GM12878 (cell line): ENCODE data around the gene TTLL8.

Source experiments
- BACH1 ChIP-seq: fragments of 450-650 bp; IDR thresholded peaks from 2 replicates; pipeline ENCODE4 v1.6.1; 2017; ENCODE audit warnings: mild to moderate bottlenecking, borderline replicate concordance
- CREB1 ChIP-seq: IDR thresholded peaks from 2 replicates; pipeline ENCODE4 v1.6.1; 2012; ENCODE audit warnings: low read depth, mild to moderate bottlenecking, inconsistent platforms
- CREM ChIP-seq: IDR thresholded peaks from 2 replicates; pipeline ENCODE4 v1.6.1; 2014; ENCODE audit warnings: antibody characterized with exemption, low read depth
- CTCF ChIP-seq, 3 experiments: IDR thresholded peaks in 2 of 3; conservative IDR thresholded peaks in 1 of 3; 2 replicates each; pipeline ENCODE4 v1.5.1; 2011; ENCODE audit warnings: low read depth in 3 of 3, low read length in 3 of 3, mild to moderate bottlenecking in 3 of 3, control low read depth in 2 of 3, moderate library complexity in 2 of 3, inconsistent platforms in 1 of 3, mixed read lengths in 1 of 3; ENCODE audit not compliant: control insufficient read depth in 2 of 3, insufficient read depth in 1 of 3; ENCODE audit errors: extremely low read depth in 1 of 3
- HDAC2 ChIP-seq: fragments of 200-600 bp; sonication (generic); IDR thresholded peaks from 2 replicates; pipeline ENCODE4 v1.6.1; 2017
- NFIC ChIP-seq: IDR thresholded peaks from 2 replicates; pipeline ENCODE4 v1.6.1; 2012; ENCODE audit warnings: low read depth, mild to moderate bottlenecking, inconsistent platforms, low read length, moderate library complexity
- NR2C2 ChIP-seq: IDR thresholded peaks from 2 replicates; pipeline ENCODE4 v1.6.1; 2011; ENCODE audit warnings: borderline replicate concordance, low read depth; ENCODE audit not compliant: control insufficient read depth, insufficient read length
- POLR2A ChIP-seq: IDR thresholded peaks from 2 replicates; pipeline ENCODE4 v1.6.1; 2011; ENCODE audit warnings: low read depth, mild to moderate bottlenecking, low read length
- RAD21 ChIP-seq: IDR thresholded peaks from 2 replicates; pipeline ENCODE4 v1.6.1; 2011; ENCODE audit warnings: mild to moderate bottlenecking, low read depth, low read length, moderate library complexity; ENCODE audit not compliant: insufficient read depth
- REST ChIP-seq: IDR thresholded peaks from 2 replicates; pipeline ENCODE4 v1.6.1; 2012; ENCODE audit warnings: mild to moderate bottlenecking, low read depth, low read length
- TARDBP ChIP-seq: IDR thresholded peaks from 2 replicates; pipeline ENCODE4 v1.6.1; 2016; ENCODE audit warnings: borderline replicate concordance

GRCh38 chr22:50040717-50041116 is 17.4 kb downstream of the TTLL8 start:
- TF ChIP-seq CREB1 = no peak
- no peak for TF ChIP-seq REST
- TF ChIP-seq NR2C2 = no peak
- TF ChIP-seq HDAC2 = no peak
- TF ChIP-seq CTCF (IDR thresholded peaks at IDR 0.05 in 2 of 3, conservative IDR thresholded peaks at IDR 0.05 in 1 of 3; ENCODE audit: control insufficient read depth in 2 of 3, extremely low read depth in 1 of 3, insufficient read depth in 1 of 3, low read depth in 3 of 3, low read length in 3 of 3) = no peak
- no peak for TF ChIP-seq BACH1
- no peak for TF ChIP-seq CREM
- no peak for TF ChIP-seq RAD21
- TF ChIP-seq POLR2A = no peak
- TF ChIP-seq TARDBP = no peak
- no peak for TF ChIP-seq NFIC
